ENCODE measurements around the gene BUD23.
"Not testable (repeated sequence)": the region's sequence is repeated elsewhere in the genome, so short reads cannot be mapped to it uniquely, and the experiment has no call there.

The BUD23 gene

DNA sequence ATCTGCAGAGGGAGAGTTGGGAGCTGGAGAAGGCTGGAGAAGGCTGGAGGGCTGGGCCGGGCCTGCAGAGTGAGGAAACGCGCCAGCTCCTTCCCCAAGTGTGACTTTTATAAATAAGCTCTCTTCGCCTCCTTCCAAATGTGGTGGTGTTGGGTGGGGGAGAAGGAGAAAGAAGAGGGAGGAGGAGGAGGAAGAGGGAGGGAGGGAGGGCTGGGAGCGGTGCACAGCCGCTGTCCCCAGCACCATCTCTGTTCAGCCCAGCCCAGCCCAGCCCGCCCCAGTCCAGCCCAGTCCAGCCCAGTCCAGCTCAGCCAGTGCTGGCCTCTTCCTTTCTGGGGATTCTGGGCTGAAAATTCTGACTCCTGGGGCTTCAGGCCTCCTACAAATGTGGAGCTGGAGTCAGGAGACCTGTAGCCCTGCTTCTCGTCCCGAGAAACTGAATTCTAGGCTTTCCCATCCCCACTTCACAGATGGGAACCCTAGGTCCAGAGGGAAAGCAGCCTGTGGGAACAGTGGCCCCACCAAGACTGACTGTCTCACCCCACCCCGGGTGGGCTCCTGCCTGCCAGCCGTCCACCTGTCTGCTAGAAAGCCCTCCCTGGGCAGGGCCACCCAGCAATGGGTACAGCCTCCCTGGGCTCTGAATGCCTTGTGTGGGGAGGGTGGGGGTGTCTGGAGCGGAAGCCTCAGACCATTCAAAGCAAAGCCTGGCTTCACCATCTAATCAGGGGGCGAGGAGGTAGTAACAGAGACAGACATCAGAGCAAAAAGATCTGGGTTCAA, 33.8 kb downstream of the BUD23 start:
- DNase-seq (ENCODE audit: extremely low read depth in 1 of 2, low read depth in 1 of 2), result no peak

GRCh38 chr7:73717991-73718405, 34.6 kb downstream of the BUD23 start:
- DNase-seq (ENCODE audit: extremely low read depth in 1 of 2, low read depth in 1 of 2), result peak; percentile 66 to 84

- no peak for DNase-seq (ENCODE audit: extremely low read depth in 1 of 2, low read depth in 1 of 2)
Measured at GRCh38 chr7:73718438-73718881, 35.1 kb downstream of the BUD23 start.

DNA sequence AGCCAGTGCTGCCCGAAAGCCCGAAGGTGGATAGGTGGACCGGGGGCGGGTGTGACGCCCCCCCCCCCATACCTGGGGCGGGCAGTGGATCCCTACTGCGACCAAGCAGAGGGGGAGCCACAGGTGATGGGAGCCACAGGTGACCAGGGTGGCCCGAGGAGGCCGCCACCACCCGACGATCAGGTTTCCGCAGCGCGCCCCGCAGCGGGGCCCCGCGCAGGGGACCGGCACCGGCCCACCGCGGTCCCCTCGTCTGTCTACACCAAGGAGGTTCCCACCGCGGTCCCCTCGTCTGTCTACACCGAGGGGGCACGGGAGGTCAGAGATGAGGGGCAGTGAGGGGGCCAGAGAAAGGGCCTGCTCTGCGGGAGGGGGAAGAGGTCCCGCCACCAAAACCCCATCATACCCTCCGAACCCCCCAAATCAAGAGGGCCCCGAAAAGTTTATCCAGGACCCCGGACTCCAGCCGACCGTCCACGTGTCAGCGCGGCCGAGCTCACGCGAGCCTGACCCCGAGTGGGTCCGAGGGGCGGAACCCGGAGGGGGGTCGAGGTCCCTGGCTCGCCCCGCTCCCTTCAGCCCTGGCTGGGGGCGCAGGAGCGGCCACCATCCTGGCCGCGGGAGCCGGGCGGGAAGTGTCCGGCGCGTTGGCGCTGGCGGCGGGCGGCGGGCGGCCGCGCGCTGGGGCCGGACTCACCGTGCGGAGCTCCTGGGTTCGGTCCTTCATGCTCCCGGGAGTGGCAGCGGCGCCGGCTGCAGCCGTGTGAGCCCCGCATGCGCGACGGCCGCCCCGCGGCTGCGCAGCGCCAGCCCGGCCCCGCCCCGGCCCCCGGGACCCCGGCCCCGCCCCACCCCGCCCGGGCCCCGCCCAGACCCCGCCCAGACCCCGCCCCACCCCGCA, 35.8 kb downstream of the BUD23 start, which contains the start of gene STX1A:
STX1A (minus strand) TSS at position 765 of the 901 bp plus-strand sequence; CDS start at position 727, 38 bp downstream.
- peak in 1 of 2 donors; percentile 50 for DNase-seq (ENCODE audit: extremely low read depth in 1 of 2, low read depth in 1 of 2)

- DNase-seq (ENCODE audit: extremely low read depth in 1 of 2, low read depth in 1 of 2), result no peak
Measured at GRCh38 chr7:73719806-73720169, 36.4 kb downstream of the BUD23 start.

DNA sequence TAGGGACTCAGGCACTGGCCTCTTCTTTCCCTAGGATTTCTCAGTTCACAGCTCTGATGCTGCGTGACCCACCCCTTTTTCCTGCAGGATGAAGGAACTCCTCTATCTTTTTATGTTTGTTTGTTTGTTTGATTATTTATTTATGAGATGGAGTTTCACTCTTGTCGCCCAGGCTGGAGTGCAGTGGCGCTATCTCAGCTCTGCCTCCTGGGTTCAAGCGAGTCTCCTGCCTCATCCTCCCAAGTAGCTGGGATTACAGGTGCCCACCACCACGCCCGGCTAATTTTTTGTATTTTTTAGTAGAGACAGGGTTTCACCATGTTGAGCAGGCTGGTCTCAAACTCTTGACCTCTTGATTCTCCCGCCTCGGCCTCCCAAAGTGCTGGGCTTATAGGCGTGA, 37.0 kb downstream of the BUD23 start:
- DNase-seq (ENCODE audit: extremely low read depth in 1 of 2, low read depth in 1 of 2), result not testable (repeated sequence)

- DNase-seq (ENCODE audit: extremely low read depth in 1 of 2, low read depth in 1 of 2), result no peak
Measured at GRCh38 chr7:73721377-73721817, 38.0 kb downstream of the BUD23 start.

DNA sequence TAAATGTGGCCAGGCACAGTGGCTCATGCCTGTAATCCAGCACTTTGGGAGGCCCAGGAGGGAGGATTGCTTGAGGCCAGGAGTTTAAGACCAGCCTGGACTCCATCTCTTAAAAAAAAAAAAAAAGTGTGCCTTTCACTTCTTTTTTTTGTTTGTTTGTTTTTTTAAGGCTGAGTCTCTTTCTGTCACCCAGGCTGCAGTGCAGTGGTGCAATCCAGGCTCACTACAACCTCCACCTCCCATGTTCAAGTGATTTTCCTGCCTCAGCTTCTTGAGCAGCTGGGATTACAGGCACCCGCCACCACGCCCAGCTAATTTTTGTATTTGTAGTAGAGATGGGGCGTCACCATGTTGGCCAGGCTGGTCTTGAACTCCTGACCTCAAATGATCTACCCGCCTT, 38.8 kb downstream of the BUD23 start:
- DNase-seq (ENCODE audit: extremely low read depth in 1 of 2, low read depth in 1 of 2), result not testable (repeated sequence)

DNA sequence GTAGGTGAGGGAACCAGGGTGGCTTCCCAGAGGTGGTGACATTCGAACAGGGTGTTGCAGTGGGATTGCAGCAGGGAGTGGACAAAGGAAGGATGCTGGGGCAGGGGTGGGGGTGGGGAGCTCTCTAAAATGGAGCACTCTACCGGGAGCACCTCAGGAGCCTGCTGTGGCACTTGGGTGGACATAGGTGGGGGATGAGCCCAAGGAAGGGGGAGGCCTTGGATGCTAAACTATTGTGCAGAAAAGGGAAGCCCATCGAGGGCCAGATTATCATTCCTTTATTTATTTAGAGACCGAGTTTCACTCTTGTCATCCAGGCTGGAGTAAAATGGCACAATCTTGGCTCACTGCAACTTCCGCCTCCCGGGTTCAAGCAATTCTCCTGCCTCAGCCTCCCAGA, 39.4 kb downstream of the BUD23 start:
- no peak for DNase-seq (ENCODE audit: extremely low read depth in 1 of 2, low read depth in 1 of 2)

GRCh38 chr7:73723813-73724212, 40.4 kb downstream of the BUD23 start:
- DNase-seq (ENCODE audit: extremely low read depth in 1 of 2, low read depth in 1 of 2), result no peak

DNA sequence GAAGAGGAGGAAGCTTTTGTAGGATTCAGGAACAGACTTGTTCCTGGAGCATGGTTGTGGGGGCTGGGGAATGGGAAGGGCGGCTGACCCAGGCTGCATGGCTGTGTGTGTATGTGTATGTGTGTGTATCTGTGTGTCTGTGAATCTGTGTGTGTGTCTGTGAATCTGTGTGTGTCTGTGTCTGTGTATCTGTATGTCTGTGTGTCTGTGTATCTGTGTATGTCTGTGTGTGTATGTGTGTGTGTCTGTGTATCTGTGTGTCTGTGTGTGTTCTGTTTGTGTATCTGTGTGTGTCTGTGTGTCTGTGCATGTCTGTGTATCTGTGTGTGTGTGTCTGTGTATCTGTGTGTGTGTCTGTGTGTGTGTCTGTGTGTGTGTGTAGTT, 42.7 kb downstream of the BUD23 start:
- no peak for DNase-seq (ENCODE audit: extremely low read depth in 1 of 2, low read depth in 1 of 2)

- DNase-seq (ENCODE audit: extremely low read depth in 1 of 2, low read depth in 1 of 2), result no peak
Measured at GRCh38 chr7:73727952-73728351, 44.6 kb downstream of the BUD23 start.

DNA sequence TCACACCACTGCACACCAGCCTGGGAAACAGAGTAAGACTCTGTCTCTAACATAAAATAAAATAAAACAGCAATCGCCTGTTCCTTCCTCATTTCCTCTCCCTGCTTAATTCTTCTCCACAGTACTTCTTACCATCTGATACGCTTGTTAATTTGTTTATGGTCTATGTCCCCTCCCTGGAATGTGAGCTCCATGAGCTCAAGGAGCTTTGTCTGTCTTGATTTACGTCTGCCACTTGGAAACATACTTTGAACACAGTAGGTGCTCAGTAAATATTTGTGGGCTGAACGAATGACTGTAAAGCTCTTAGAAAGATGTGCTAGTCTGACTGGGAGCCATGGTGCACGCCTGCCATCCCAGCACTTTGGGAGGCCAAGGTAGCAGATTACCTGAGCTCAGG, 45.2 kb downstream of the BUD23 start:
- DNase-seq (ENCODE audit: extremely low read depth in 1 of 2, low read depth in 1 of 2), result no peak

DNA sequence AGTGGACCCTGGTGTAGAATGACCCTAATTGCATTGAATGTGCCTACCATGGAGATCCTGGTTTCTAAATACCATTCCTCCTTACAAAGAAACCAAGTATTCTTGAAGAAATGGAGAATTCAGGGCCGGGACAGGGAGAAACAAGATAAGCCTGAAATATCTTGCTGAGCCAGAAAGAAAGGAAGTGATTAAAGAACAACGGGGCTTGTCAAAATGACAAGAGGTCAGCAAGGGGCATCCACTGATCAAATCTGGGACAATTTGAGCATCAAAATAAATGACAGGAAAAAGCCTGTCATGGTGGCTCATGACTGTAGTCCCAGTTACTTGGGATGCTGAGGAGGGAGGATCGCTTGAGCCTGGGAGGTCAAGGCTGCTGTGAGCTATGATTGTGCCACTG, 47.1 kb downstream of the BUD23 start:
- no peak for DNase-seq (ENCODE audit: extremely low read depth in 1 of 2, low read depth in 1 of 2)

DNA sequence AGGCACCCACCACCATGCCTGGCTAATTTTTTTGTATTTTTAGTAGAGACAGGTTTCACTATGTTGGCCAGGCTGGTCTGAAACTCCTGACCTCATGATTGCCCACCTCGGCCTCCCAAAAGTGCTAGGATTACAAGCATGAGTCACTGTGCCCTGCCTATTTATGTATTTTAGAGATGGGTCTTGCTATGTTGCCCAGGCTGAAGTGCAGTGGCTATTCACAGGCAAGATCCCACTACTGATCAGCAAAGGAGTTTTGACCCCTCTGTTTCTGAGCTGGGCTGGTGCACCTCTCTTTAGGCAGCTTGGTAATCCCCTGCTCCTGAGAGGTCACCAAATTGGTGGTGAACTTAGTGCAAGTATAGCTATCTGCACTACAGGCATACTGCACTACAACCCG, 49.0 kb downstream of the BUD23 start:
- DNase-seq (ENCODE audit: extremely low read depth in 1 of 2, low read depth in 1 of 2), result no peak

- DNase-seq (ENCODE audit: extremely low read depth in 1 of 2, low read depth in 1 of 2), result peak in 1 of 2 donors; percentile 72
Measured at GRCh38 chr7:73734619-73735527, 51.5 kb downstream of the BUD23 start.

DNA sequence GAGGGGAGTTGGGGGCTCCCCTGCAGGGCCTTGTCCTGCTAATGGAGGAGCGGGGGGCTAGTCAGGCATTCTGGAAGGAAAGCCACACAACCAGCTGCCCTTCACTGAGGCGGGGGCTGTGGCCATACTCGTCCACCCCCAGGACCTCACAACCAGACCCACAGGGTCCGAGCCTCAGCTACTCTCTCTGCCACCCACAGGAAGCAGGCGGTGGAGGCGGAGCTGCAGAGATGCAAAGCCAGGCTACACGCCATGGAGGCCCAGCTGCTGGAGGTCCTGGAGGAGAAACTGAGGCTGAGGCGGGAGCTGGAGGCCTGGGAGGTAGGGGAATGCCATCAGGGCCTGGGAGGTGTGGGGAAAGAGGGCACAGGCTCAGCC, 52.1 kb downstream of the BUD23 start:
- no peak for DNase-seq (ENCODE audit: extremely low read depth in 1 of 2, low read depth in 1 of 2)

DNA sequence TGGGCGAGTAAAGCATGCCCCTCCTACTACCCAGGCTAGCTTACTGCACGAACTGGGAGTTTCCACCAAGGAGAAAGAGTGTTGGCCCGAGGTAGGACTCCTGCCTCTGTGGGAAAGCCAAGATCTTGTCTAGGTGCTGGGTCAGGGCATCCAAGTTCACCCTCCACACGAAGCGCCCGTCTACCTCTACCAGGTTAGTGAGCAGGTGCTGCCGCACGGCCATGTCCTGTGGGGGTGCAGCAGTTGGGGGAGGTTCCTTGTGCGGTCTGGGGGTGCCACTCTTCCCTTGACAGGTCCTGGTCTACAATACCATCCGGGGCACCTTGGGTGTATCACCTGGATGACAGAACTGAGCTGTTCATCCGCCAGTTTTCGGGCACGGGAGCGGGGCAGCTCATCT, 53.5 kb downstream of the BUD23 start:
- no peak for DNase-seq (ENCODE audit: extremely low read depth in 1 of 2, low read depth in 1 of 2)

GRCh38 chr7:73737491-73738219, 54.3 kb downstream of the BUD23 start:
- DNase-seq (ENCODE audit: extremely low read depth in 1 of 2, low read depth in 1 of 2), result no peak

- DNase-seq (ENCODE audit: extremely low read depth in 1 of 2, low read depth in 1 of 2), result peak in 1 of 2 donors; percentile 45
Measured at GRCh38 chr7:73738220-73738611, 54.8 kb downstream of the BUD23 start.
